Activated CD8-positive, alpha-beta T cell treated with anti-CD3 and anti-CD28 coated beads, Interleukin-2, amount 10 ng/mL, durations not matched to agents 7 days and 5 days (primary cell): ENCODE results near the gene NASP. TPM values are rescaled to one million over a fixed set of nuclear protein-coding genes. Genes with fewer than 3 reads are reported as not detected.

Experiments used
- ATAC-seq: fragments of 150-1000 bp; cut with Tn5 transposase; one replicate; pipeline ENCODE4 v1.10.0; 2021; ENCODE audit warnings: moderate library complexity
- CTCF ChIA-PET: fragments of 350-600 bp; sonication (Branson Sonifier 250); formaldehyde crosslinking; loops from one replicate; lab custom pipeline; 2021; ENCODE audit warnings: antibody characterized with exemption; lab: Charles Lee
- POLR2A ChIA-PET: fragments of 350-600 bp; sonication (Branson Sonifier 250); formaldehyde crosslinking; loops from one replicate; lab custom pipeline; 2021; ENCODE audit warnings: antibody characterized with exemption; lab: Charles Lee
- DNase-seq: peaks from one replicate; pipeline ENCODE4 v3.0.0-alpha.2; 2020
- H3K27ac Mint-ChIP-seq: one replicate; pipeline ENCODE4 v1.8.0; 2021; ENCODE audit warnings: mild to moderate bottlenecking, mixed read lengths
- H3K27me3 Mint-ChIP-seq: one replicate; pipeline ENCODE4 v1.8.0; 2021; ENCODE audit warnings: low read depth, mixed read lengths
- H3K36me3 Mint-ChIP-seq: one replicate; pipeline ENCODE4 v1.8.0; 2021; ENCODE audit warnings: low read depth, mixed read lengths
- H3K4me1 Mint-ChIP-seq: one replicate; pipeline ENCODE4 v1.8.0; 2021; ENCODE audit warnings: low read depth, mixed read lengths
- H3K4me3 Mint-ChIP-seq: one replicate; pipeline ENCODE4 v1.8.0; 2021; ENCODE audit warnings: mild to moderate bottlenecking, mixed read lengths
- H3K9me3 Mint-ChIP-seq: one replicate; pipeline ENCODE4 v1.8.0; 2022; ENCODE audit warnings: mixed read lengths; ENCODE audit not compliant: insufficient read depth
- total RNA-seq, 2 experiments: library from RNA; stranded (reverse); gene quantifications; one replicate each; pipeline ENCODE4 v1.2.3, GENCODE V29; 2021

The NASP gene
- total RNA-seq, 2 experiments from 2014 or later = 230 to 233 TPM

DNA sequence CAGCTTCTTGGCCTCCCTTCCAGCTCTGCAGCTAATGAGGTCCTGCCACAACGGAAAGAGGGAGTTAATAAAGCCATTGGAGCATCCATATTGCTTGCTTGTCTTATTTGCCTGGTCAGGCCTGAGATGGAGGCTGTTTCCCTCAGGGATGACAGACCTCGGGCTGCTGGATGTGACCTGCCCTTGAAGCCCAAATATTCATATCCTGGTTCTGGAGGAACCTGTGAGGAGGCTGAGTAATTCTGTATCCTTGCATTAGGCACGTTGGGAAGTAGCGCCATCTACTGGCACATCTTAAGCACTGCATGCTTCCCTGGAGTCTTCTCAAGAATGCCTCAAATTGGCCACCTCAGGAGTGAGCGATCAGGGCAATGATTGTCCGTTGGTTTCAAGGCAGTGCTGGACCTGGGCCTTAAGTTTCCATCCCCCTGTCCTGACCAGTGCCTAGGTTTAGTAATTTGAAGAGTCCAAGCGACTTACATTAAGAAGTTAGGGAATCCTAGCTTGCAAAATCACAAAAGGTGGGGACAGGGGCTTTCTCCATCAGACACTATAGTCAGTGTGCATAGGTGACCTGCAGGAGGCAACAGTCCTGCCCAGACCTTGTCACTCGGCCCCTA is 13.8 kb upstream of the NASP start:
- no peak overlapping the region for H3K27ac Mint-ChIP-seq
- no peaks in the 10 kb centered on the region for H3K9me3 Mint-ChIP-seq
- no peaks in the 10 kb centered on the region for H3K4me1 Mint-ChIP-seq
- ChIA-PET POLR2A (interaction anchor here (1.1 to 4.7 kb wide), 4 partner anchors 15 to 57 kb away, joined by 3 to 39 read pairs (median 7); partner anchors contain the start of gene PRDX1), CTCF (interaction anchor here (0.5 to 9.6 kb wide), 28 partner anchors 11 to 578 kb away, joined by 3 to 194 read pairs (median 4); partner anchors contain the start of genes AKR1A1, MUTYH, NASP and PRDX1)
- ATAC-seq (peak; percentile 90), DNase-seq (peak; percentile 83)
- H3K27me3 Mint-ChIP-seq = no peaks in the 10 kb centered on the region
- H3K36me3 Mint-ChIP-seq = peaks cover 28% of the 10 kb centered on the region
- H3K4me3 Mint-ChIP-seq = no peak overlapping the region

DNA sequence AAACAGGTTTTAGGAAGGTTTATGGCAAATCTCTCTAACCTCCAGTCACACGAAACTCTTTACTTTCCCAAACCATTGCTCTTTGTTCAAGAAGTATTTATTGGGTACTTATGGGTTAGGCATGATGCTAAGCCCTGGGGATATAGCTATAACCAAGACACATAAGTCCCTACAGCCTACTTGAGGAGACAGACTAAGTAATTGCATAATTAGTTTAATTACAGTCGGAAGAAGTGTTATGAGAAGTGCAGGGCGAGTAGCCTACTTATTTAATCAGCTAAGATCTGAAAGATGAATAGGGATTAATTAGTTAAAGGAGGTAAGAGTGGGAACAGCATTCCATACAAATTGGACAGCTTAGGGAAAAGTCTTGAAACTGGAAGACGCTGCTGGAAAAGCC is 13.2 kb upstream of the NASP start:
- H3K4me3 Mint-ChIP-seq = no peak overlapping the region

GRCh38 chr1:45573231-45573804 is 10.5 kb upstream of the NASP start:
- no peak for ATAC-seq
- CTCF ChIA-PET = interaction anchor here (1.6 to 9.6 kb wide), 2 partner anchors 8 to 62 kb away, joined by 3 to 194 read pairs; no protein-coding TSS in a partner anchor
- POLR2A ChIA-PET = interaction anchor here (1.1 kb wide), 1 partner anchor 52 kb away, joined by 3 read pairs; the partner anchor contains the start of gene PRDX1
- no peak for DNase-seq
- H3K27ac Mint-ChIP-seq = no peak overlapping the region
- no peaks in the 10 kb centered on the region for H3K9me3 Mint-ChIP-seq
- H3K36me3 Mint-ChIP-seq = peaks cover 9% of the 10 kb centered on the region
- no peaks in the 10 kb centered on the region for H3K27me3 Mint-ChIP-seq
- H3K4me3 Mint-ChIP-seq = no peak overlapping the region
- H3K4me1 Mint-ChIP-seq = no peaks in the 10 kb centered on the region

More for the DNA sequence above, 13.2 kb upstream of the NASP start:
- Mint-ChIP-seq H3K4me1 (no peaks in the 10 kb centered on the region), H3K9me3 (no peaks in the 10 kb centered on the region), H3K36me3 (peaks cover 28% of the 10 kb centered on the region), H3K27ac (no peak overlapping the region), H3K27me3 (no peaks in the 10 kb centered on the region)
- ChIA-PET POLR2A (interaction anchor here (1.1 to 4.7 kb wide), 3 partner anchors 18 to 57 kb away, joined by 3 to 39 read pairs (median 3); partner anchors contain the start of gene PRDX1), CTCF (interaction anchor here (0.5 to 9.6 kb wide), 19 partner anchors 10 to 578 kb away, joined by 3 to 194 read pairs (median 7); partner anchors contain the start of genes AKR1A1, MUTYH, NASP and PRDX1)
- ATAC-seq = no peak
- no peak for DNase-seq

GRCh38 chr1:45574105-45574626 is 9.7 kb upstream of the NASP start:
- no peak overlapping the region for H3K27ac Mint-ChIP-seq
- ChIA-PET POLR2A (no interaction called here), CTCF (interaction anchor here (9.6 kb wide), 1 partner anchor 62 kb away, joined by 194 read pairs; no protein-coding TSS in a partner anchor)
- H3K9me3 Mint-ChIP-seq = no peaks in the 10 kb centered on the region
- H3K4me3 Mint-ChIP-seq = no peak overlapping the region
- no peaks in the 10 kb centered on the region for H3K4me1 Mint-ChIP-seq
- no peaks in the 10 kb centered on the region for H3K27me3 Mint-ChIP-seq
- peaks cover 8% of the 10 kb centered on the region for H3K36me3 Mint-ChIP-seq
- no peak for ATAC-seq
- DNase-seq = no peak

GRCh38 chr1:45583264-45583665 is 576 bp upstream of the NASP start:
- no peaks in the 10 kb centered on the region for H3K27me3 Mint-ChIP-seq

GRCh38 chr1:45584351-45585109 is 689 bp downstream of the NASP start:
- H3K9me3 Mint-ChIP-seq = no peaks in the 10 kb centered on the region
- H3K27me3 Mint-ChIP-seq = no peaks in the 10 kb centered on the region
- CTCF ChIA-PET = interaction anchor here (1.0 to 7.6 kb wide), 5 partner anchors 15 to 244 kb away, joined by 3 to 59 read pairs (median 5); partner anchors contain the start of genes AKR1A1, MUTYH and TOE1
- ATAC-seq = peak; percentile 48
- peaks cover 37% of the 10 kb centered on the region for H3K4me1 Mint-ChIP-seq
- peaks cover 25% of the 10 kb centered on the region for H3K36me3 Mint-ChIP-seq
- POLR2A ChIA-PET = interaction anchor here (0.7 to 4.1 kb wide), 27 partner anchors 13 to 809 kb away, joined by 3 to 39 read pairs (median 5); partner anchors contain the start of genes AKR1A1, CCDC163, GPBP1L1 and HECTD3
- peak overlapping the region; percentile 100 for H3K27ac Mint-ChIP-seq
- peak overlapping the region; percentile 99 for H3K4me3 Mint-ChIP-seq
- DNase-seq = peak; percentile 92

More at GRCh38 chr1:45583264-45583665, 576 bp upstream of the NASP start:
- ATAC-seq (peak; percentile 75), DNase-seq (peak; percentile 97)
- H3K4me1 Mint-ChIP-seq = peaks cover 26% of the 10 kb centered on the region
- no peaks in the 10 kb centered on the region for H3K9me3 Mint-ChIP-seq
- H3K4me3 Mint-ChIP-seq = peak overlapping the region; percentile 99
- POLR2A ChIA-PET = interaction anchor here (0.8 to 4.1 kb wide), 13 partner anchors 12 to 861 kb away, joined by 3 to 39 read pairs (median 6); partner anchors contain the start of genes AKR1A1, CCDC163, GPBP1L1 and HECTD3
- peaks cover 19% of the 10 kb centered on the region for H3K36me3 Mint-ChIP-seq
- CTCF ChIA-PET = interaction anchor here (0.7 to 7.6 kb wide), 11 partner anchors 14 to 874 kb away, joined by 3 to 59 read pairs (median 4); partner anchors contain the start of genes MMACHC and TESK2
- peak overlapping the region; percentile 100 for H3K27ac Mint-ChIP-seq

DNA sequence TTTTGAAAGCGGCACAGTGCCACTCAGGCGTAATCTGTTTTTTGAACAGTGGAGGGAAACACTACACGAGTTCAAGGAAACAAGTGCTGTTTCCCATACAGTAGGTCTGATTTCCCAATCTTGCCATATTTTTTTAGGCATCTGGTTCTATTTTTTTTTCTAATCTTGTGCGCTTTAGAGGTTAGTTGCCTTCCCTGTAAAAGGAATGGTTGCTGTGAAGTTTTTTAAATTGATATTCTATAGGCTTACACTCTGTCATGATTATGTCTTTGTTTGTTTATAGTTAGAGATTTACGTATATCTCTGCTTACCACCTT is 1.2 kb downstream of the NASP start:
- POLR2A ChIA-PET = interaction anchor here (1.0 to 4.1 kb wide), 19 partner anchors 16 to 810 kb away, joined by 3 to 39 read pairs (median 5); partner anchors contain the start of genes AKR1A1, CCDC163, GPBP1L1 and HECTD3
- Mint-ChIP-seq H3K27me3 (no peaks in the 10 kb centered on the region), H3K36me3 (peaks cover 25% of the 10 kb centered on the region), H3K4me3 (peak overlapping the region; percentile 99), H3K4me1 (peaks cover 37% of the 10 kb centered on the region), H3K27ac (peak overlapping the region; percentile 100), H3K9me3 (no peaks in the 10 kb centered on the region)
- ATAC-seq = no peak
- no peak for DNase-seq
- CTCF ChIA-PET = interaction anchor here (1.0 to 1.2 kb wide), 3 partner anchors 34 to 245 kb away, joined by 3 to 5 read pairs (median 4); partner anchors contain the start of genes AKR1A1, MUTYH and TOE1

GRCh38 chr1:45585496-45586075 is 1.7 kb downstream of the NASP start:
- Mint-ChIP-seq H3K9me3 (no peaks in the 10 kb centered on the region), H3K27ac (peak overlapping the region; percentile 100), H3K4me1 (peaks cover 37% of the 10 kb centered on the region), H3K4me3 (peak overlapping the region; percentile 99), H3K27me3 (no peaks in the 10 kb centered on the region), H3K36me3 (peaks cover 25% of the 10 kb centered on the region)
- ATAC-seq (no peak), DNase-seq (no peak)
- CTCF ChIA-PET = interaction anchor here (0.9 to 1.4 kb wide), 4 partner anchors 15 to 92 kb away, joined by 3 to 8 read pairs (median 4); partner anchors contain the start of gene AKR1A1
- POLR2A ChIA-PET = interaction anchor here (0.6 to 4.1 kb wide), 16 partner anchors 17 to 864 kb away, joined by 3 to 39 read pairs (median 6); partner anchors contain the start of genes AKR1A1, CCDC163, GPBP1L1 and HECTD3

DNA sequence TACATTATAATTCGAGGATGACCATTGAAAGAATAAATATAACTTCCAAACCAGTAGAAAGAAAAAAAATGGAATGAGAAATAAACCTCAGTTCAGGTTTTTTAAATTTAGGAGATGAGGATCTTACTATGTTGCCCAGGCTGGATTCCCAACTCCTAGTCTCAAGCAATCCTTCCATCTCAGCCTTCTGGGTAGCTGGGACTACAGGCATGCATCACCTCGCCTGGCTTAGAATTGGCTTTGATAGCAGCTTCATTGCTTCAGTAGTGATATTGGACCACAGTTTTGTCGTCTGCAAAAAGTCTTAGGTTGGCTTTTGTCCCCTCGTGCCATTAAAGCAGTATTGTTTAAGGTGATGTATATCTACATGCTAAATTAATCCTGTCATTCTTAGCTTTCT is 2.9 kb downstream of the NASP start:
- H3K27ac Mint-ChIP-seq = peak overlapping the region; percentile 84
- no peak for ATAC-seq
- no peaks in the 10 kb centered on the region for H3K9me3 Mint-ChIP-seq
- ChIA-PET POLR2A (interaction anchor here (0.8 to 1.5 kb wide), 2 partner anchors 65 to 99 kb away, joined by 4 to 5 read pairs; partner anchors contain the start of genes GPBP1L1 and PRDX1), CTCF (interaction anchor here (1.4 kb wide), 1 partner anchor 16 kb away, joined by 8 read pairs; no protein-coding TSS in a partner anchor)
- H3K36me3 Mint-ChIP-seq = peaks cover 32% of the 10 kb centered on the region
- DNase-seq = no peak
- no peaks in the 10 kb centered on the region for H3K27me3 Mint-ChIP-seq
- H3K4me1 Mint-ChIP-seq = peaks cover 40% of the 10 kb centered on the region
- H3K4me3 Mint-ChIP-seq = peak overlapping the region; percentile 99

DNA sequence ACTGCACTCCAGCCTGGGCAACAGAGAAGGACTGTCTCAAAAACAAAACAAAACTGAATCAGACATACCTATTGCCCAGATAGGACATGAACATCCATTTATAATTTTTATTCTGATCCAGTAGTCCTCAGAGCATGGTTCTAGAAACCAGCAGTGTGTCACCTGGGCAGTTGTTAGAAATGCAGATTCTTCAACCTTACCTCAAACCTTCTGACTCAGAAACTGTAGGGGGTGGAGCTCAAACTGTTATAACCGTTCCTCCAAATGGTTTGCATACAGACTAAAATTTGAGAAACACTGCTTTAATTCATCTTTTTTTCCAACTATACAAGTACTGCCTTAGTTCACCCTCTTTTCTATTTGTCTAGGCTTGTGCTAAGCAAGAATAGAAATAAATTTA is 6.0 kb downstream of the NASP start:
- H3K27me3 Mint-ChIP-seq = no peaks in the 10 kb centered on the region
- H3K9me3 Mint-ChIP-seq = no peaks in the 10 kb centered on the region
- no peak for ATAC-seq
- ChIA-PET CTCF (interaction anchor here (0.9 to 1.4 kb wide), 3 partner anchors 20 to 77 kb away, joined by 3 to 4 read pairs (median 3); no protein-coding TSS in a partner anchor), POLR2A (interaction anchor here (0.7 to 1.3 kb wide), 2 partner anchors 39 to 74 kb away, joined by 3 read pairs; no protein-coding TSS in a partner anchor)
- H3K36me3 Mint-ChIP-seq = peaks cover 44% of the 10 kb centered on the region
- DNase-seq = no peak
- peaks cover 35% of the 10 kb centered on the region for H3K4me1 Mint-ChIP-seq
- H3K4me3 Mint-ChIP-seq = no peak overlapping the region
- no peak overlapping the region for H3K27ac Mint-ChIP-seq
